Skeletal muscle satellite cell (primary cell): ENCODE measurements around the gene MARS2. TPM values are rescaled to one million over a fixed set of nuclear protein-coding genes. Genes with fewer than 3 reads are reported as not detected.

Experiments used
- H3K27me3 ChIP-seq: 2 replicates; pipeline ENCODE4 v1.7.0; 2013; ENCODE audit warnings: low read length; ENCODE audit not compliant: control insufficient read depth, insufficient read depth
- H3K36me3 ChIP-seq: 2 replicates; pipeline ENCODE4 v1.7.0; 2013; ENCODE audit warnings: mild to moderate bottlenecking, control low read depth, low read length; ENCODE audit not compliant: insufficient read depth
- H3K4me1 ChIP-seq: 2 replicates; pipeline ENCODE4 v1.7.0; 2013; ENCODE audit warnings: low read length; ENCODE audit not compliant: control insufficient read depth, insufficient read depth
- H3K4me2 ChIP-seq: 2 replicates; pipeline ENCODE4 v1.7.0; 2013; ENCODE audit warnings: mild to moderate bottlenecking, low read length
- H3K4me3 ChIP-seq: 2 replicates; pipeline ENCODE4 v1.7.0; 2013; ENCODE audit warnings: low read length
- H3K9ac ChIP-seq: 2 replicates; pipeline ENCODE4 v1.7.0; 2013; ENCODE audit warnings: mild to moderate bottlenecking, low read depth, low read length, moderate library complexity
- H3K9me3 ChIP-seq: replicated peaks from 2 replicates; pipeline ENCODE4 v1.7.0; 2013; ENCODE audit warnings: mild to moderate bottlenecking, control low read depth, low read length
- total RNA-seq: library from RNA; depleted of rRNA; stranded (reverse); fragments of >200 nt; gene quantifications from 2 replicates; pipeline ENCODE4 v1.2.3, GENCODE V29; 2012; rRNA removed

Gene MARS2
- total RNA-seq: 8.9 and 10.3 TPM in 2 replicates

GRCh38 chr2:197705121-197705911 lies at the start of gene MARS2:
Gene MARS2, plus strand, starts transcription at chr2:197705369. Its CDS starts 37 bp downstream, at chr2:197705406.
- Histone ChIP-seq H3K4me2 (peak within 1 kb of the TSS; percentile 99), H3K4me1 (peaks cover 17% of the 10 kb centered on the region), H3K27me3 (no peaks in the 10 kb centered on the region), H3K9ac (peak within 1 kb of the TSS; percentile 87), H3K9me3 (no peaks in the 10 kb centered on the region), H3K4me3 (peak within 1 kb of the TSS; percentile 99), H3K36me3 (peaks cover 5% of the 10 kb centered on the region)

- H3K9me3 ChIP-seq: no peaks in the 10 kb centered on the region
- no peaks in the 10 kb centered on the region for H3K36me3 ChIP-seq
- H3K27me3 ChIP-seq: no peaks in the 10 kb centered on the region
These were observed 47.6 kb upstream of the MARS2 start for GRCh38 chr2:197657562-197657961.

DNA sequence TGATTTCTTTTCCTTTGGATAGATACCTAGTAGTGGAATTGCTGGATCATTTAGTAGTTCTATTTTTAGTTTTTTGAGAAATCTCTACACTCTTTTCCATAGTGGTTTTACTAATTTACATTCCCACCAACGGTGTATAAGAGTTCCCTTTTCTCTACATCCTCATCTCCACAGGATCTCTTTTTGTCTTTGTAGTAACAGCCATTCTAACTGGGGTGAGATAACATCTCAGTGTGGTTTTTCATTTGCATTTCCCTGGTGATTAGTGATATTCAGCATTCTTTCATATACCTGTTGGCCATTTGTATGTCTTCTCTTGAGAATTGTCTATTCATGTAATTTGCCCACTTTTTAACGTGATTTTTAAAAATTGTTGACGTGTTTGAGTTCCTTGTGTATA lies 43.5 kb upstream of the MARS2 start:
- H3K4me1 ChIP-seq: no peaks in the 10 kb centered on the region
- no peak overlapping the region for H3K9ac ChIP-seq
- H3K4me2 ChIP-seq: no peak overlapping the region
- H3K36me3 ChIP-seq: no peaks in the 10 kb centered on the region
- H3K27me3 ChIP-seq: no peaks in the 10 kb centered on the region
- no peak overlapping the region for H3K4me3 ChIP-seq
- no peaks in the 10 kb centered on the region for H3K9me3 ChIP-seq

More at GRCh38 chr2:197657562-197657961, 47.6 kb upstream of the MARS2 start:
- Histone ChIP-seq H3K4me3 (no peak overlapping the region), H3K4me1 (no peaks in the 10 kb centered on the region), H3K4me2 (no peak overlapping the region), H3K9ac (no peak overlapping the region)

GRCh38 chr2:197666277-197666676 lies 38.9 kb upstream of the MARS2 start:
- no peak overlapping the region for H3K4me2 ChIP-seq
- no peaks in the 10 kb centered on the region for H3K27me3 ChIP-seq
- no peak overlapping the region for H3K9ac ChIP-seq
- no peaks in the 10 kb centered on the region for H3K9me3 ChIP-seq
- H3K36me3 ChIP-seq: no peaks in the 10 kb centered on the region
- no peak overlapping the region for H3K4me3 ChIP-seq
- no peaks in the 10 kb centered on the region for H3K4me1 ChIP-seq

DNA sequence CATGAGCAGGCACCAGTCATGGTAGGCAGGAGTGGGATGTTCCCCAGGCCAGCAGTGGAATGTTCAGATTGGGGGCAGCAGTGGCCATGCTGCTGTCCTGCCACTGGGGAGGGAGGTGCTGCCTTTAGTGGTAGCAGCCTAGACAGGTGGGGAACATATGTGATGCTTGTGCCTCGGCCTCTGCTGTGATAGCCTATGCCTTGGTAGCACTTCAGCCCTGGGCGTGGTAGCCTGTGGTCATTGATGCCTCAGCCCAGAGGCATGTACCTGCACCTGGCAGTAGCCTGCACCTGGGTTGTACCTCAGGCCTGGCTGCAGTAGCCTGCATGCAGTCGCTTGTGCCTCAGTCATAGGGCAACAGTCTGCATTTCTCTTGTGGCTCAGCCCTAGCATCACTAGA lies 36.9 kb upstream of the MARS2 start:
- no peaks in the 10 kb centered on the region for H3K27me3 ChIP-seq
- no peaks in the 10 kb centered on the region for H3K4me1 ChIP-seq
- H3K36me3 ChIP-seq: no peaks in the 10 kb centered on the region
- no peak overlapping the region for H3K9ac ChIP-seq
- H3K4me3 ChIP-seq: no peak overlapping the region
- no peaks in the 10 kb centered on the region for H3K9me3 ChIP-seq
- H3K4me2 ChIP-seq: no peak overlapping the region

GRCh38 chr2:197669077-197669476 lies 36.1 kb upstream of the MARS2 start:
- Histone ChIP-seq H3K36me3 (no peaks in the 10 kb centered on the region), H3K9me3 (no peaks in the 10 kb centered on the region), H3K9ac (no peak overlapping the region), H3K4me2 (no peak overlapping the region), H3K4me1 (peaks cover 4% of the 10 kb centered on the region), H3K4me3 (no peak overlapping the region), H3K27me3 (no peaks in the 10 kb centered on the region)

DNA sequence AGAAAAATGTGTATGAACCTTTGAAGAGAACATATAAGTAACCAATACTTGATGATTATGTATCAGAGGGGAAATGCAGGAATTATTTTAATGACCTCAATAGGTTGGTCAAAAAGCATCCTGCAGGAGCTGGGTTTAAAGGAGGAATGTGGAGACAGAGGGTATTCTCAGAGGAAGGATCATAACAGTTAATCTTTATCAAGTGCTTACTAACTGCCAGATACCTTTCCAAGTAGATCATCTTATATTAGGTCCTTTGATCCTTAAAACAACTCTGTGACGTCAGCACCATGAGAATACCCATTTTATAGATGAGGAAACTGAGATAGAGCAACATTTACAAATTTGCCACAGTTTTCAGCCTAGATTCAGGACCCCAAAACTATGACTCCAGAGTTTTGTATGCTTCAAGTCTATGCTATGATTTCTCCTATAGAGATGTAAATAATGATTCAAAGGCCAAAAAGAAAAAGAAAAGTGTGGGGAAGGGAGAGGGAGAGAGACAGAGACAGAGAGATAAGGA lies 32.7 kb upstream of the MARS2 start:
- H3K9me3 ChIP-seq: no peaks in the 10 kb centered on the region
- no peaks in the 10 kb centered on the region for H3K36me3 ChIP-seq
- no peak overlapping the region for H3K4me2 ChIP-seq
- peaks cover 12% of the 10 kb centered on the region for H3K4me1 ChIP-seq
- H3K9ac ChIP-seq: no peak overlapping the region
- H3K27me3 ChIP-seq: no peaks in the 10 kb centered on the region
- no peak overlapping the region for H3K4me3 ChIP-seq

- H3K27me3 ChIP-seq: no peaks in the 10 kb centered on the region
- H3K9ac ChIP-seq: no peak overlapping the region
- no peaks in the 10 kb centered on the region for H3K9me3 ChIP-seq
- peaks cover 15% of the 10 kb centered on the region for H3K4me1 ChIP-seq
- H3K36me3 ChIP-seq: no peaks in the 10 kb centered on the region
- H3K4me2 ChIP-seq: peak overlapping the region; percentile 90
- no peak overlapping the region for H3K4me3 ChIP-seq
These were observed 32.1 kb upstream of the MARS2 start for GRCh38 chr2:197673106-197673505.

DNA sequence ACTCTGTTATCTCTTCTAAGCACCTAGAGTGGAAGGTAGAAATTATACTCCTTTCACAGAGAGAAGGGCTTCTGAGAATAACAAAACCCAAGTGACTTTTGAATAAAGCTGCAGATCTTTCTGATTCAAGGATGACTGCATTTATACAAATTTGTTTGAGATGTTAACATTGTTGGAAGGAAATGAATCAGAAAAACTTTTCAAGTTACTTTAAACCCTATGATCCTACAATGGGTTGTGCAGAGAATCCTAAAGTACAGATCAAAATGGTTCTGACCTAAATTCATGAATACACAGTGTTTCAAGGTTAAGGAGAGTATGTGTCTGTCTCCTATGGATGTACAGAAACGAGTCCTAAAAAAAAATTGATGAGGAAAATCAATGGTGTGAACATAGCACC lies 31.6 kb upstream of the MARS2 start:
- Histone ChIP-seq H3K4me2 (peak overlapping the region; percentile 90), H3K4me1 (peaks cover 15% of the 10 kb centered on the region), H3K4me3 (no peak overlapping the region), H3K27me3 (no peaks in the 10 kb centered on the region), H3K36me3 (no peaks in the 10 kb centered on the region), H3K9me3 (no peaks in the 10 kb centered on the region), H3K9ac (no peak overlapping the region)

GRCh38 chr2:197674060-197674459 lies 31.1 kb upstream of the MARS2 start:
- Histone ChIP-seq H3K4me3 (no peak overlapping the region), H3K36me3 (no peaks in the 10 kb centered on the region), H3K9me3 (no peaks in the 10 kb centered on the region), H3K27me3 (no peaks in the 10 kb centered on the region), H3K9ac (peak overlapping the region; percentile 74), H3K4me2 (peak overlapping the region; percentile 90), H3K4me1 (peaks cover 15% of the 10 kb centered on the region)

GRCh38 chr2:197674591-197674990 lies 30.6 kb upstream of the MARS2 start:
- H3K9ac ChIP-seq: peak overlapping the region; percentile 74
- no peaks in the 10 kb centered on the region for H3K27me3 ChIP-seq
- no peaks in the 10 kb centered on the region for H3K36me3 ChIP-seq
- H3K4me1 ChIP-seq: peaks cover 15% of the 10 kb centered on the region
- H3K4me2 ChIP-seq: peak overlapping the region; percentile 90
- no peaks in the 10 kb centered on the region for H3K9me3 ChIP-seq
- peak overlapping the region; percentile 73 for H3K4me3 ChIP-seq

GRCh38 chr2:197675246-197675645 lies 29.9 kb upstream of the MARS2 start, which contains the start of gene RFTN2:
Gene RFTN2, minus strand, starts transcription at chr2:197675587. Its CDS starts 129 bp downstream, at chr2:197675458.
- Histone ChIP-seq H3K4me3 (peak within 1 kb of the TSS; percentile 73), H3K27me3 (no peaks in the 10 kb centered on the region), H3K9me3 (no peaks in the 10 kb centered on the region), H3K4me1 (peaks cover 15% of the 10 kb centered on the region), H3K9ac (peak within 1 kb of the TSS; percentile 74), H3K36me3 (no peaks in the 10 kb centered on the region), H3K4me2 (peak within 1 kb of the TSS; percentile 90)
